PC-3 (cell line): ENCODE results near the gene EIF2AK3.

ENCODE experiments used
- CTCF ChIP-seq: fragments of 300-600 bp; sonication (generic); conservative IDR thresholded peaks from 2 replicates; pipeline ENCODE4 v1.5.1; 2017; ENCODE audit warnings: antibody characterized with exemption, low read depth, mild to moderate bottlenecking, low read length
- EZH2 ChIP-seq: fragments of 300-600 bp; sonication (generic); IDR thresholded peaks from one replicate; pipeline ENCODE4 v1.6.1; 2017; ENCODE audit warnings: antibody characterized with exemption, mild to moderate bottlenecking, low read length; ENCODE audit not compliant: unreplicated experiment
- EZH2phosphoT487 ChIP-seq: fragments of 300-600 bp; sonication (generic); IDR thresholded peaks from 2 replicates; pipeline ENCODE4 v1.6.1; 2018; ENCODE audit warnings: mild to moderate bottlenecking, antibody characterized with exemption, low read length, borderline replicate concordance

GRCh38 chr2:88636026-88636425 is 8.8 kb upstream of the EIF2AK3 start:
- TF ChIP-seq EZH2, result no peak
- TF ChIP-seq CTCF, result no peak
- TF ChIP-seq EZH2phosphoT487, result no peak
